Lung (tissue), 12 donors: ENCODE data around the gene RAP1GAP2. TPM values are rescaled to one million over a fixed set of nuclear protein-coding genes. Genes with fewer than 3 reads are reported as not detected.
"Not testable (repeated sequence)": the region's sequence is repeated elsewhere in the genome, so short reads cannot be mapped to it uniquely, and the experiment has no call there.

Experiments used
- ATAC-seq: fragments of 200-7000 bp; cut with Tn5 transposase; one replicate; pipeline ENCODE4 v1.9.1; 2020; ENCODE audit warnings: moderate number of reproducible peaks; ENCODE audit not compliant: insufficient read depth, low FRiP score
- DNase-seq, 3 donors: peaks; one replicate each; pipeline ENCODE4 v3.0.0-alpha.2; 2013 to 2017
- H3K27ac ChIP-seq, 2 donors: one replicate each; pipeline ENCODE4 v1.5.1; 2013; ENCODE audit warnings: mild to moderate bottlenecking in 2 of 2, moderate library complexity in 2 of 2, control low read depth in 1 of 2, inconsistent platforms in 1 of 2, low read depth in 1 of 2, low read length in 1 of 2
- H3K27me3 ChIP-seq, 3 donors: one replicate each; pipeline ENCODE4 v1.5.1; 2013; ENCODE audit warnings: low read length in 2 of 3; ENCODE audit not compliant: control insufficient read depth in 3 of 3, insufficient read depth in 3 of 3
- H3K36me3 ChIP-seq, 4 donors: one replicate each; pipeline ENCODE4 v1.5.1; 2013; ENCODE audit warnings: low read length in 4 of 4, mild to moderate bottlenecking in 1 of 4, moderate library complexity in 1 of 4; ENCODE audit not compliant: control insufficient read depth in 4 of 4, insufficient read depth in 4 of 4
- H3K4me1 ChIP-seq, 5 donors: one replicate each; pipeline ENCODE4 v1.5.1; 2013; ENCODE audit warnings: low read length in 5 of 5, mild to moderate bottlenecking in 2 of 5, moderate library complexity in 1 of 5; ENCODE audit not compliant: control insufficient read depth in 5 of 5, insufficient read depth in 5 of 5
- H3K4me3 ChIP-seq: one replicate; pipeline ENCODE4 v1.5.1; 2013; ENCODE audit warnings: mild to moderate bottlenecking, control low read depth, moderate library complexity
- H3K9ac ChIP-seq, 2 donors: one replicate each; pipeline ENCODE4 v1.5.1; 2013; ENCODE audit warnings: low read length in 2 of 2, control low read depth in 1 of 2; ENCODE audit not compliant: insufficient read depth in 1 of 2
- H3K9me3 ChIP-seq, 4 donors: one replicate each; pipeline ENCODE4 v1.5.1; 2013; ENCODE audit warnings: low read length in 3 of 4, mild to moderate bottlenecking in 1 of 4, moderate library complexity in 1 of 4; ENCODE audit not compliant: control insufficient read depth in 4 of 4, insufficient read depth in 3 of 4
- CTCF ChIP-seq: IDR thresholded peaks from 2 replicates; pipeline ENCODE4 v1.5.1; 2012; ENCODE audit warnings: mild to moderate bottlenecking; ENCODE audit errors: control extremely low read depth, extremely low read depth
- WGBS, 2 donors: extraction: QIAGEN DNeasy Blood & Tissue Kit; methylation state at CpG; one replicate each; pipeline ENCODE4 v1.1.7; 2013; 5-methylcytosine and 5-hydroxymethylcytosine counted together
- polyA plus RNA-seq, 2 donors: library from polyadenylated mRNA; stranded (reverse); fragments of 200-250 nt; gene quantifications; one replicate each; pipeline ENCODE4 v1.2.1, GENCODE V29; 2013
- total RNA-seq, 2 donors: library from RNA; depleted of rRNA in 1 of 2; stranded (reverse); fragments of >200 nt in 1 of 2; gene quantifications; one replicate each; pipeline ENCODE4 v1.2.1, GENCODE V29; 2014 to 2021
- donor health status: control.
- donor health status: control.
- donor health status: Bipolar disorder and iron deficiency.
- donor health status: healthy.
- donor health status: DM: yes; HTN: yes; CAD: no.

The RAP1GAP2 gene
- total and polyA plus RNA-seq, 4 donors: 5.3 to 16.7 (median 6.0) TPM

DNA sequence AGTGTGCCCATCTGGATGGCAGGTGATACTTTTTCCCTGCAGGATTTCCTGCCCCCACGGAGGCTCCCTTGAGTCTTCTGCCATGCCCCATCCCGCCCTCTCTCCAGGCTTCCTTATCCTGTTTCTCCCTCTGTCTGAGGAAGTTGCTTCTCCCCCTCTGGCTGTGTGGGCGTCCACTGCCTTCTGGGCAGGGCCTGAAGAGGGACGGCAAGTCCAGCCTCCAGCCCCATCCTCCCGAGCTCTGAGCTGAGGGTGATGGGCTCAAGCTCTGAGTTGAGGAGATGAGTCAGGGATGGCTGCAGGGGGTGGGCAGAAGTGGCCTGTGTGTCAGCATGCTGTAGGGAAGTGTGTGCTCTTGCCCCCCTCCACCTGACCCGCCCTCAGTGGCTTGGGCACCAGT, 14.2 kb upstream of the RAP1GAP2 start:
- Histone ChIP-seq H3K36me3 (no peaks in the 10 kb centered on the region), H3K9me3 (peaks cover 0 to 4% (median 1%) of the 10 kb centered on the region in 4 donors), H3K9ac (no peak overlapping the region), H3K4me1 (no peaks in the 10 kb centered on the region), H3K27ac (no peak overlapping the region), H3K27me3 (peaks cover 4 to 9% (median 4%) of the 10 kb centered on the region in 3 donors), H3K4me3 (no peak overlapping the region)
- WGBS, 2 donors: 37 to 41% methylated on average over 6 of the region's 6 CpGs
- TF ChIP-seq CTCF: no peak
- DNase-seq (no peak), ATAC-seq (no peak)

DNA sequence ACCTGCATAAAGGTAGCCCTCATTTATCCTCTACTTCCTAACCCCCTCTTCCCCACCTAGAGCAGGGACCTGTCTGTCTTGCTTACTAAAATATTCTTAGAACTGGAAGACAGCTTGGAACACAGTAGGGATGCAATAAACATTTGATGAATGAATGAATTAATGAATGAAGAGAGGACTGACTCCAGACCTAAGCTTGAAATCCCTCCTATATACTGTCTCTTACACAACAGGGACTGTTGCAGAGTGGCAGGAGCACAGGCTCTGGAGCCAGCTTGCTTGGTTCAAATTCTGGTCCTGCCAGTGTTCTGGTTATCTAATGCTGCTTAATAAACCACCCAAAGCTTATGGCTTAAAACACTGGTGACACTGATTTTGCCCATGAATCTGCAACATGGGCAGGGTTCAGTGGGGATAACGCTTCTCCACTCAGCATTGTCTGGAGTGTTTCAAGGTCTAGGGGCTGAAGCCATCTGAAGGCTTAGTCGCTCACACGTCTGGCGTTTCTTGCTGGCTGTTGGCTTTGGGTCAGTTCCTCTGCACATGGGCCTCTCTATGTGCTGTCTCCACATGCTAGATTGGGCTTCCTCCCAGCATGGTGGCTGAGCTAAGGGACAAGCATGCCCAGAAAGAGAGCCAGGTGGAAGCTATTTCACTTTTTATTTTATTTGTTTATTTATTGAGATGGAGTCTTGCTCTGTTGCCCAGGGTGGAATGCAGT, 12.8 kb upstream of the RAP1GAP2 start:
- H3K9ac ChIP-seq: no peak overlapping the region
- no peak for DNase-seq
- WGBS, 2 donors: 88 to 89% methylated on average over 4 of the region's 4 CpGs

DNA sequence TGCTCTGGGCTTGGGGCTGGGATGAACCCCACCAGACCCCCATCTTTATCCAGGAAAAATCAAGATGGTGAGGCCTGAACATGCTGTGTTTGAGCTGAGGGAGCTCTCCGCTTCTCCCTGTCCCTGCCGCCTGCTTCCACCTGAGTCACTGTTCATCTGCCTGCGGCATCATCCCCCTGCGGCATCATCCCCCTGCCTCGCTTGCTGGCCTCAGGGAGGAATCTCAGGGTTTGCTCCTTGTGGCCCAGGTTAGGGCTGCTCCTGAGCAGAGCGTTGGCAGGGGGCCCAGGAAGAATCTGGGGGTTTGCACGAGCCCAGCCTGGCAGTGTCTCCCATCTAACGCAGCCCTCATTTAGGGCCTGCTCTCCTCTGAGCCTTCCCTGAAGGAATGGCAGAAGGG, 11.4 kb upstream of the RAP1GAP2 start:
- Histone ChIP-seq H3K9ac (no peak overlapping the region), H3K4me1 (no peaks in the 10 kb centered on the region), H3K27ac (no peak overlapping the region), H3K9me3 (peaks cover 0 to 3% (median 1%) of the 10 kb centered on the region in 4 donors), H3K4me3 (no peak overlapping the region), H3K36me3 (no peaks in the 10 kb centered on the region), H3K27me3 (no peaks in the 10 kb centered on the region)
- ATAC-seq: no peak
- TF ChIP-seq CTCF: no peak
- DNase-seq: no peak
- 88 to 93% methylated on average over 8 of the region's 8 CpGs for WGBS, 2 donors

More for the DNA sequence above, 12.8 kb upstream of the RAP1GAP2 start:
- Histone ChIP-seq H3K9me3 (peaks cover 0 to 3% (median 1%) of the 10 kb centered on the region in 4 donors), H3K36me3 (no peaks in the 10 kb centered on the region), H3K27me3 (peaks cover 0 to 3% (median 0%) of the 10 kb centered on the region in 3 donors), H3K4me1 (no peaks in the 10 kb centered on the region), H3K4me3 (no peak overlapping the region), H3K27ac (no peak overlapping the region)
- ATAC-seq: no peak
- no peak for TF ChIP-seq CTCF

GRCh38 chr17:2785376-2785775, 10.9 kb upstream of the RAP1GAP2 start:
- H3K36me3 ChIP-seq, H3K9me3 ChIP-seq, H3K4me3 ChIP-seq, H3K27me3 ChIP-seq, DNase-seq, H3K27ac ChIP-seq, ATAC-seq, H3K4me1 ChIP-seq, H3K9ac ChIP-seq: not testable (repeated sequence)
- 77 to 79% methylated on average over 12 of the region's 12 CpGs for WGBS, 2 donors
